HG03469 (cell line): ENCODE results near the gene DCC.

Experiments used
- ATAC-seq: cut with Tn5 transposase; IDR thresholded peaks from one replicate; pipeline ENCODE4 v1.9.1; 2021; ENCODE audit warnings: mild to moderate bottlenecking, moderate library complexity, moderate number of reproducible peaks; ENCODE audit not compliant: unreplicated experiment

The DCC gene, protein sequence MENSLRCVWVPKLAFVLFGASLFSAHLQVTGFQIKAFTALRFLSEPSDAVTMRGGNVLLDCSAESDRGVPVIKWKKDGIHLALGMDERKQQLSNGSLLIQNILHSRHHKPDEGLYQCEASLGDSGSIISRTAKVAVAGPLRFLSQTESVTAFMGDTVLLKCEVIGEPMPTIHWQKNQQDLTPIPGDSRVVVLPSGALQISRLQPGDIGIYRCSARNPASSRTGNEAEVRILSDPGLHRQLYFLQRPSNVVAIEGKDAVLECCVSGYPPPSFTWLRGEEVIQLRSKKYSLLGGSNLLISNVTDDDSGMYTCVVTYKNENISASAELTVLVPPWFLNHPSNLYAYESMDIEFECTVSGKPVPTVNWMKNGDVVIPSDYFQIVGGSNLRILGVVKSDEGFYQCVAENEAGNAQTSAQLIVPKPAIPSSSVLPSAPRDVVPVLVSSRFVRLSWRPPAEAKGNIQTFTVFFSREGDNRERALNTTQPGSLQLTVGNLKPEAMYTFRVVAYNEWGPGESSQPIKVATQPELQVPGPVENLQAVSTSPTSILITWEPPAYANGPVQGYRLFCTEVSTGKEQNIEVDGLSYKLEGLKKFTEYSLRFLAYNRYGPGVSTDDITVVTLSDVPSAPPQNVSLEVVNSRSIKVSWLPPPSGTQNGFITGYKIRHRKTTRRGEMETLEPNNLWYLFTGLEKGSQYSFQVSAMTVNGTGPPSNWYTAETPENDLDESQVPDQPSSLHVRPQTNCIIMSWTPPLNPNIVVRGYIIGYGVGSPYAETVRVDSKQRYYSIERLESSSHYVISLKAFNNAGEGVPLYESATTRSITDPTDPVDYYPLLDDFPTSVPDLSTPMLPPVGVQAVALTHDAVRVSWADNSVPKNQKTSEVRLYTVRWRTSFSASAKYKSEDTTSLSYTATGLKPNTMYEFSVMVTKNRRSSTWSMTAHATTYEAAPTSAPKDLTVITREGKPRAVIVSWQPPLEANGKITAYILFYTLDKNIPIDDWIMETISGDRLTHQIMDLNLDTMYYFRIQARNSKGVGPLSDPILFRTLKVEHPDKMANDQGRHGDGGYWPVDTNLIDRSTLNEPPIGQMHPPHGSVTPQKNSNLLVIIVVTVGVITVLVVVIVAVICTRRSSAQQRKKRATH (N-terminal part only)

DNA sequence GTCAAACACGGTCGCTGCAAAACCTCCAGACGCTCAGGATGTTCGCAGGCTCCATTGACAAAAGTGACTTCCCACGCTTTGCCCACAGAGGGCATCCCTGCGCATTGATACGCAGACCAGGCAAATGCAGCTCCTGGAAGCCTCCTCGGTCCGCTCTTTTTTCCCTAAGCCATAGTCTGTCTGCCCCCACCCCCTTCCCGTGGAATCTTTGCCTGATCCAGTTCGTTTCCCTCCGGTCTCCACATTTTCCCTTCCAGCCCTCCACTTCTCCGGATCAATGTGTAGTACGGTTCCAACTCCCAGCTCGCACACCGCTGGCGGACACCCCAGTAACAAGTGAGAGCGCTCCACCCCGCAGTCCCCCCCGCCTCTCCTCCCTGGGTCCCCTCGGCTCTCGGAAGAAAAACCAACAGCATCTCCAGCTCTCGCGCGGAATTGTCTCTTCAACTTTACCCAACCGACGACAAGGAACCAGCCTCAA lies at the start of gene DCC:
Gene DCC (plus strand): TSS at position 307 of the 481 bp plus-strand sequence. CDS start 591 bp downstream, outside the sequence.
- no peak for ATAC-seq

GRCh38 chr18:52310651-52311050 lies 29.3 kb upstream of the DCC start:
- ATAC-seq: no peak

DNA sequence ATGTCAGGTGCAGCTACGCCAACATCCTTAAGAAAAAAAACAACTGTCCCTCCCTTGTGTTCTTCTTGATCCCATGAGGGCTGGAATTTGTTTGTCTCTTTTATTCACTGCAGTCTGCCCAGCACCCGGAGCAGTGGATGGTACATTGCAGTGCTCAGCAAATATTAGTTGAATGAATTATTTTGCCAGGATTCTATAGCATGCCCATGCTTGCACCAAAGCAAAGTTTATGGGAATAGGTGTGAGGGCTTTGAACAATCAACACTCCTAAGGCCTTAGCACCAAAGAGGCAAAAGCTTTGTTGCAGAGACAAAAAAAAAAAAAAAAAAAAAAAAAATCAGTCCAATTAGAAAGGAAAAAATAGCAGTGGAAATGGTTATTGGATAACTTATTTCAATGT lies 28.7 kb upstream of the DCC start:
- no peak for ATAC-seq

DNA sequence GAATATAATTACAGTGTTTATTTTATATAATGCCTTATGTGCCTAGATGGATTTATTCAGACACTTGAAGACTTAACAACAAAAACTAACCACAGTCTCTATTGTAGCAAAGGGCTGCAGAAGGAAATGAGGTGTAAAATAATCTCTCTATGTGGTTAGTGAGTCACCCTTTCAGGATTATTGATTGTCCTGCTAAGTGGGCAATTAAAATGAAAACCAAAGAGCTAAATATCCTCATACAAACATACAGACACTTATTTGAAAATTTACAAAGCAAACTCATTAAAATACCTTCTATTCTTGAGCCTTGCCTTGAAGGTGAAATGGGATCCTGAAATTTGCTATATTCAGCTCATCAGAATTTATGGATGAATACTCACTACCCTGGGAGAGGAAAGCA lies 27.7 kb upstream of the DCC start:
- ATAC-seq: no peak

DNA sequence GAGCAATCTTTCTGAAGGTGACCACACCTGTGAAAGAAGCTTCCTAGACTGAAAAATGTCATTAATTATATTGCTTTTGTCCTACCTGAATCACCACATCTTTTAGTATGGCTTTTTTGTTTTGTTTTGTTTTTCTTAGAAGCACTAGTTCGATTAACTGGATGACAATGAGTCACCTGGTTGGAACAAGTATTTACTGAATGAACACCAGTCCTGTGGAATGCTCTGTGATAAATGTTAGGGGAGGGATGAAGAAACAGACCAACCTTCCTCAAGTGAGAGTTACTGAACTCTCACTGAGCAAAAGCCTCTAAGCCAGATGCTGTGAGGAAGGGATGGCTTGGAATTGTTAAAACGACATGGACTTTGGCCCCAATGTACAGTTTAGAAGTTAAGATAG lies 26.8 kb upstream of the DCC start:
- ATAC-seq: no peak

DNA sequence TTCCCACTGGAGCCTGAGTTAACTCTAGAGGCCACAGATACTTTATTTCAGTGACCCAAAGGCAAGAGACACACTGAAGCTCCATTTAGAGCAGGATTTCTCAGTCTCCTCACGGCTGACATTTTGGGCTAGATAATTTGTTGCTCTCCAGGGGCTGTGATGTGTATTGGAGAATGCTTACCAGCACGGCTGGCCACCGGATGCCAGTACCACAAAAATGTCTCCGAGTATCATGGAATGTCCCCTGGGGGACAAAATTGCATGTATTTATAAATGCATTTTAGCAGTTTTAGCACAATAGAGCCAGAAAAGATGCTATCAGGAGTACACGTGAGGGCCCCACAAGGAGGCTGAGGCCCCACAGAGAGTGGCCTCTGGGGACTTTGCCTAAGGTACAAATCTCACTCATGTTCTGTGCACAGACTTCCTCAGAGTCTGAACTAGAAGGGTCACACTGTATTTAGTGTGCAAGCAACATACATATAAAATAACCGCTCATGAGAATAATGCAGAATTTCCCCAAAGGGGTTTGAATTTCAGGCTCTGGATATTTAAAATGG lies 20.5 kb upstream of the DCC start:
- ATAC-seq: no peak

DNA sequence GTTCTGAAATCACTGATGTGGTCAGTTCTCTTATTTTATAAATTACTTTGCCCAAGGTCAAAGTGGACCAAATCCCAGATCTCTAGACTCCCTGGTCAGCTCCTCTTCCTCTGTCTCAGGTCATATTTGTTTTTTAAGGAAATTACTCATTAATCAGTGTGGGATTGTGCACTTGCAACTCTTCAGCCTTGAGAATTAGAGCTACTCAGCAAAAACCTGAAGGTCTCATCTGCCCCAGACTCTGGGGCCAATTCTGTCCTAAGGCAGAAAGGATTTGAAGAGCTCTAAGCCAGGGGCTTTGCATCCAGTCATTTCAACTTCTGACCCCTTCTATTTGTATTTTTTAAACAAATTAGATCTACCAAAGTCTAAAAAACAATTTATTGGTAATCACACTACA lies 17.7 kb upstream of the DCC start:
- ATAC-seq: no peak

DNA sequence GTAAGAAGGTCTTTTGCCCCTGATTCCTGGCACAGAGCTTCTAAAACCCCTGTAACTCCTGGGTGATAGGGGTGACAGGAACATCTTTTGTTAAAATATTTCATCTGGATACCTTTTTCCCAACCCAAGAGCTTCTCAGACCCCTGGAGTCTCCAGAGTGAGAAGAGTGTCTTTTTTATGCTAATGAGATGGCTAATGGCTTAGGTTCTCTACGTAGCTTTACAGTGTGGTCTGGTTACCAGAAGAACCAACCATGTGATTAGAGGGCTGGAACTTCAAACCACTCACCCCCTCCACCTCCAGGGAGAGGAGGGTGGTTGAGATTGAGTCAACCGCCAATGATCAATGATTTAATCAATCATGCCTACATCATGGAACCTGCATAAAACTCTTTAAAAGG lies 16.2 kb upstream of the DCC start:
- no peak for ATAC-seq

GRCh38 chr18:52325997-52326396 lies 14.0 kb upstream of the DCC start:
- no peak for ATAC-seq

DNA sequence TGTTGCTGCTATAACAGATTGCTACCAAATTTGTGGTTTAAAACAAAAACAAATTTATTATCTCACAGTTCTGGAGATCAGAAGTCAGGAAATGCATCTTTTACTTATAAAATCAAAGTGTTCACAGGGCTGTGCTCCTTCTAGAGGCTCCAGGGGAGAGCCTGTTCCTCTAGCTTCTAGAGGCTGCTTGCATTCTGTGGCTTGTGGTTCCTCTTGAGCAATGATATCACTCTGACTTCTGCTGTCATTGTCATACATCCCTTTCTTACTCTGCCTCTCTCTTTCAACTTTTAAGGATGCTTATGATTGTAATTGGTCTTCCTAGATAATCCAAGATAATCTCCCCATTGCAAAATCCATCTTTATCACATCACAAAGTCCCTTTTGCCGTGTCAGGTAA lies 6.1 kb upstream of the DCC start:
- ATAC-seq: no peak

GRCh38 chr18:52334307-52334706 lies 5.7 kb upstream of the DCC start:
- ATAC-seq: no peak

DNA sequence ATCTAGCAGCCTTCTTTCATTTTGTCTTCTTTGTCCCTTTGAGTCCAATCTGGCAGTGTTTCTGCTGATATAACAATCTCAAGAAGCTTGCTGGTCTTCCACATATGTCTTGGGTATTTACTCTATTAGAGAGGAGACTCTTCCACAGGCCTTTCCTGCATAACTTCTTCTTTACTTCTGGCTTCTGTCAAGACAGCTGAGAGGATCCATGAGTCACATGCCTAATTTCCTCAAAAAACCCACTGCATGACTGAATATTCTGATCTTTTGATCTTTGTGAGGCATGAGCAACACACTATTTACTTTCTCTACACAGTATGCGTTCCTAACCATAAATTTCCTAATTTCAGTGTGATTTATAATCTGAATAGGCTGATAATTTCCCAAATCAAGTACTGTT lies 5.1 kb upstream of the DCC start:
- no peak for ATAC-seq

GRCh38 chr18:52337276-52337675 lies 2.7 kb upstream of the DCC start:
- ATAC-seq: no peak

GRCh38 chr18:52340406-52341102 lies 557 bp downstream of the DCC start:
- no peak for ATAC-seq

- ATAC-seq: no peak
Measured at GRCh38 chr18:52341103-52341432, 1.1 kb downstream of the DCC start.

DNA sequence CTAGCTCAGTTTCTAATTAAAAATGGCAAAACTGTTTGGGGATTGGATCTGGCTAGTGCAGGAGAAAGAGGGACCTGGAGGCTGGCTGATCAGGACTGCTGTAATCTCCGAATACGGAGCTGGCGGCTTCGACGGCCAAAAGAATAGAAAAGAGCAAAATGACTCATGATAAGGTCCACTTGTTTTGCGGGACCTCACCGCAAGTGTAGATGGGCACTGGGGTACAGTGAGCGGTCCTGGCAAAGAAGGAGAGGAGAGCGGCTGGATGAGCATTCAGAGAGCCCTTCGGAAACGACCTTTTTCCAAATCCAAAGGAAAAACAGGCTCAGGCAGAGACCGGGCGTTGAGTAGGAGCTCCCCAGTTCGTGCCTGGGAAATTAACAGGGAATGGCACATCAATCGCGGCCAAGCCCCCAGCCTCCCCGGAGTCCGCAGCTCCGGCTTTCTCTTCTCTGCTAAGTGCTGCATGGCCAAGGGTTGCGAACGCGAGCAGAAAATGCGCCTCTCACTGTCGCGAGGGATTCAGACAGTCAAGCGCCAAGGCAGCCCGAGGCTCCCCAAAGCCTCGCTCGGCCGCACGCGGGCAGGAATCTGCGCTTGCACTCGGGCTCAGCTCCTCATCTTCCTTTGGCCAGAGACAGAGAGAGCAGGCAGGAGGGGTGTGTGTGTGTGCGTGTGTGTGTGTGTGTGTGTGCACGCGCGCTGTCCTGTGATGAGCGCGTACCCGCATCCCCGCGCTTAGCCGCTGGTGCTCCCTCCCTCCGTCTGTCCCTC lies 1.8 kb downstream of the DCC start:
- ATAC-seq: no peak

- no peak for ATAC-seq
Measured at GRCh38 chr18:52342456-52342855, 2.5 kb downstream of the DCC start.

GRCh38 chr18:52343138-52343537 lies 3.1 kb downstream of the DCC start:
- ATAC-seq: no peak

- no peak for ATAC-seq
Measured at GRCh38 chr18:52343731-52344340, 3.8 kb downstream of the DCC start.
